ENCODE data around the gene CALML5. TPM values are rescaled to one million over a fixed set of nuclear protein-coding genes. Genes with fewer than 3 reads are reported as not detected.

Gene CALML5
- total RNA-seq, 1 experiment from 2014 or later: not detected

DNA sequence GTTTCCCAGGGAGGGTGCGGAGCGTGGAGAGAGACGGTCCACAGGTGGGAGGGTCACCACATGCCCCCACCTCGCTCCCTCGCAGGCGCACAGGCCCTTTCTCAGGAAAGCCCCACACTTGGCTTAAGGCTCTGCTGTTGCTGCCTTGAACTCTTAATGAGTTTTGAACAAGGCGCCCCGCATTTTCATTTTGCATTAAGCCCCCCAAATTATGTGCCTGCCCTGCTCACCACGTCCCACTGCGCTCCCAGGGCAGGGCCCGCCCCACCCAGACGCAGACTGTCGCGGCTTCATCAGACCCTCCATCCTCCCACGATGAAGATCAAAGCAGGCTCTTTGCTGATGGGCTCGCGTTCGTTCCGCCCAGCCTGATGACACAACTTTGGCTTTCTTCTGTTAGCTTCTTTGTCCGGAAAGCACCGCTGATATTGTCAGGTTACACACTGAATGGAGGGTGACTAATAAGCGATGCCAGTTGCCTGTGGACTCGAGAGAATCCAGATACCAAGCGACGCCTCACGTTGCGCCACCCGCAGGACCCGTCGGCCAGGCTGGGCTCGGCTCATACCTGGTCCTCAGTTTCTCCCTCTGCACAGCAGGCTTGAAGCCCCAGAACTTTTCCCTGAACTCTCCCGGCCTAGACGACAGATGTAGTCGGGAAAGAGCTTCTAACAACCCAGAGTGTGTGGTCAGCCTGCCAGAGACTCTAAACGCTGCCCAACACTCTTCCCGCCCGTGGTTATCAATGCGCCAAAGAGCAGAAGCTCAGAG is 34.9 kb upstream of the CALML5 start:
- DNase-seq (ENCODE audit: low spot score): no peak
- in situ Hi-C loops (cut with HindIII; ENCODE audit: low sequenced_read_pairs): no loop called here

GRCh38 chr10:5533098-5533731 is 33.8 kb upstream of the CALML5 start:
- in situ Hi-C loops (cut with HindIII; ENCODE audit: low sequenced_read_pairs): no loop called here
- no peak for DNase-seq (ENCODE audit: low spot score)

DNA sequence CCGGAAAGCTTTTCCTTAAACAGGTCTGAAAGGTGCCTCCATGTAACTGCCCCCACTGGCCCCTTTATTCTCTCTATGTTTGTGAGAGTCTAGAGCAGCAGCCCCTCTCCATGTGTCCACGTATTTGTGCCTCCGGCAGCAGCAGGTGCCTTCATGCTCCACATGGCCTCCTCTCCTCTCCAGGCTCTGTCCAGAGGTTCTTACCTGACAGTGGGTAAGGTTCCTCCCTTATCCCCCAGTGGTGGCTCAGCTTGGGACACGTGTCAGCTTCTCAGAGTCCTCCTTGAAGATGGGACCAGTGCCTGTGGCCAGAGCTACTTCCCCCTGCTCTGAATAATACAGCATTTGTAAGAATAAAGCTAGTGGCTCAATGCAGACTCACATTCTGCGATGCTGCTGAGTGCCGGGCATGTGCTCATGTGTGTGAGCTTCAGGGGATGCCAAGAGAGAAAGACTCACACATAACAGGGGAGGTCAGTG is 33.3 kb upstream of the CALML5 start:
- no peak for DNase-seq (ENCODE audit: low spot score)
- in situ Hi-C loops (cut with HindIII; ENCODE audit: low sequenced_read_pairs): no loop called here

DNA sequence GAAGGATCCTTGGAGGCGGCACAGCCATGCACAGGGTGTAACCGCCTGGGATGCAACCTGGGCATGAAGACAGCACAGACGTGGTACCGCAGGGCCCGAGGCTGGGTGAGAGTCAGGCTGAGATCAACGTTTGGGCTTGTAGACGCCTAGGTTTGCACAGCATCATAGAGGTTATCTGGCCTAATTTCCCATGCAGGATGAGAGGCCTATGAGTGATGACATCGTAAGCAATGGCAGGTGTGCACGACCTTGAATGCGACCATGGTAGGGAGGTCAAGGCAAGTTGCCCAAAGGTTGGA is 32.9 kb upstream of the CALML5 start:
- no peak for DNase-seq (ENCODE audit: low spot score)
- in situ Hi-C loops (cut with HindIII; ENCODE audit: low sequenced_read_pairs): no loop called here

- no peak for DNase-seq (ENCODE audit: low spot score)
- in situ Hi-C loops (cut with HindIII; ENCODE audit: low sequenced_read_pairs): no loop called here
These were observed 32.4 kb upstream of the CALML5 start for GRCh38 chr10:5531558-5532306.

- in situ Hi-C loops (cut with HindIII; ENCODE audit: low sequenced_read_pairs): no loop called here
- DNase-seq (ENCODE audit: low spot score): no peak
These were observed 31.6 kb upstream of the CALML5 start for GRCh38 chr10:5530846-5531557.

GRCh38 chr10:5530412-5530806 is 31.0 kb upstream of the CALML5 start:
- in situ Hi-C loops (cut with HindIII; ENCODE audit: low sequenced_read_pairs): no loop called here

GRCh38 chr10:5529702-5530411 is 30.5 kb upstream of the CALML5 start:
- in situ Hi-C loops (cut with HindIII; ENCODE audit: low sequenced_read_pairs): no loop called here
- DNase-seq (ENCODE audit: low spot score): no peak

More at GRCh38 chr10:5530412-5530806, 31.0 kb upstream of the CALML5 start:
- no peak for DNase-seq (ENCODE audit: low spot score)

DNA sequence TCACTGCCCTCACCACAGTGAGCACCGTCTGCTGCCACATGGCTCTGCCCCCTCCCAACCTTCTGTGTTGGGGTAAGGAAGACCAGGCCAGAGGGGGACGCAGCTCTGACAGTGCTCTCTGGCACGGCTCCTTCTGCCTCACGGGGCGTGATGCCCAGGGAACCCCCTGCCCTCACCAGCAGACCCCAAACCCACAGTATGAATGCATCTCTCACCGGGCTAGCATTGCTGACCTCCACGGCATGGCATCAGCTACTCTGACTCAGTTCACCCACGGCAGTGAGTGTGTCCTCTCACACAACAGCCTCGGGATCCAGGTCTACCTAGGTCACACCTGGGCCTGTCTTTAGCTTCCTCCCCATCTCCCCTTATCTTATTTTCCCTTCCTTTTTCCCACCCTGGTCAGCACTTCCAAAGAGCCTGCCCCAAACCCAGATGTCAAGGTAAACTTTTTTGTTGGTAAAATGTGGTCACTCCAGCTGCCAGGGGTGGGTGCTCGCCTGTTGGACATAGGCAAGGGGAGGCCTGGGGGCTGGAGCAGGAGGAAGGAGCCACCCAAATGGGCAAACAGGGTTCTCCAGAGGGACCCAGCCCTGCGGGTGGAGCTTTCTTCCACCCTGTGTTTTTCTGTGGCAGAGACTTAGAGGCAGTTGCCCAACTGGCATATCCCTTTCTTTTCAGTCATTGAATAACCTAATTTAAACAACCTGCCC is 29.8 kb upstream of the CALML5 start:
- no peak for DNase-seq (ENCODE audit: low spot score)

GRCh38 chr10:5527332-5528200 is 28.2 kb upstream of the CALML5 start:
- in situ Hi-C loops (cut with HindIII; ENCODE audit: low sequenced_read_pairs): no loop called here
- DNase-seq (ENCODE audit: low spot score): no peak

More for the DNA sequence above, 29.8 kb upstream of the CALML5 start:
- in situ Hi-C loops (cut with HindIII; ENCODE audit: low sequenced_read_pairs): no loop called here

DNA sequence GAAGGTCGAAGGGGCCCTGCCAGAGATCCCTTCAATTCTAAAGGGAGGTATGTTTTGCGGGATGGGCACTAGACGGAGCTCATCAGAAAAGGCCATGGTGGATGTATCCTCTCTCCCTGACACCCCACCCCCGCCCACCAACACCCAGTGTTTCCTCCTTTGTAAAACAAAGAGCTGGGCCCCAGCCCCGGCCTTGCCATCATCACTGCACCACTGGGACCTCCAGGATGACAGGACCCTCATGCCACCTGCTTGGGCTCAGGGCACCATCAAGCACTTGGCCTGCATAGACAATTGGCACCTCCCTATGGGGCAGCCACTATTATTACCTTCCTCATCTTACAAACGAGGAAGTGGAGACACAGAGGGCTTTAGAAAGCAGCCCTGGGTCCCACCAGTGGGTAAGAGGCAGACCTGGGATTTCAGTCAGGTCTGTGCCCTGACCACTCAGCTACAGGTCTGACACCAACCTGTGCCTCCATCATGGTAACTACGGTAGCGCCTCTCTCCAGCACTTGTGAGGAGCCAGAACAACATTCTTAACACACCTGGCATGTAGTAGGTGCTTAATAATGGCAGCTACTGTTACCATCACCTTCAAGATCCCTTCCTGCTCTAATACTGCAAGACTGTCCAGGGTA is 27.4 kb upstream of the CALML5 start:
- in situ Hi-C loops (cut with HindIII; ENCODE audit: low sequenced_read_pairs): no loop called here
- no peak for DNase-seq (ENCODE audit: low spot score)

DNA sequence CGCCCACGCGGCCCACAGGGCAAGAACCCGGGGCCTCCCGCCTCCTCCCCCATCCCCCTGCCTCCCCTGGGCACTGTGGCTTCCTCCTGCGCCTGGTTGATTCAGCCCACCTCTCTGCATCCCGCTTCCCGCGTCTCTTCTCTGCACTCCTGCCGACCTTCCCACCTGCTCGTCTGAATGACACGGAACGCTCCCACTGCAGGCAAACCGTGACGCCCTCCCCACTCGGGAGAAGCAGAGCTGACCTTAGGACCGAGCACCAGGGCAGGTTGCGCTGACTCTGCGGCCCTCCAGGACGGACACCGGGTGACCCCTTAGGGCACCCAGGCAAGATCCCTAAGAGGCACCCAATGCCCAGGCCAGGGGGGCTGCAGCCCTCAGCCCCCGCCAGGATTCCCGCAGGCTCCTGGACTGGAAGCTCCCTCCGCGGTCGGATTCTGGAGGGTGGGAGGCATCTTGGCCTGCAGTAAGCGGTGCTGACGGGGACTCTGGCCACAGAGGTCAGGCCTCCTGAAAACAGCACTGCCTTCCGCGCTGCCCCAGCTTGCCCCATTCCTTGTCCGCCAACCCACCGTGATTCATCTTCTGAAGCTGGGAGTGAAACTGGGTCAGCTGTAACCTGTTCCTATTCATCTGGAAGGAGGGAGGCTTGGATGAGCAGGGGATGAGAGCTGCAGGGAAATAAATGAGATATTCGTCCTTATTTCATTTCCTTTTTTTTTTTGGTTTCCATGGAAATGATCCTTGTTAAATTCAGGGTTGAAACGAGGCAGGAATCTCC is 26.4 kb upstream of the CALML5 start:
- in situ Hi-C loops (cut with HindIII; ENCODE audit: low sequenced_read_pairs): no loop called here
- DNase-seq (ENCODE audit: low spot score): no peak

DNA sequence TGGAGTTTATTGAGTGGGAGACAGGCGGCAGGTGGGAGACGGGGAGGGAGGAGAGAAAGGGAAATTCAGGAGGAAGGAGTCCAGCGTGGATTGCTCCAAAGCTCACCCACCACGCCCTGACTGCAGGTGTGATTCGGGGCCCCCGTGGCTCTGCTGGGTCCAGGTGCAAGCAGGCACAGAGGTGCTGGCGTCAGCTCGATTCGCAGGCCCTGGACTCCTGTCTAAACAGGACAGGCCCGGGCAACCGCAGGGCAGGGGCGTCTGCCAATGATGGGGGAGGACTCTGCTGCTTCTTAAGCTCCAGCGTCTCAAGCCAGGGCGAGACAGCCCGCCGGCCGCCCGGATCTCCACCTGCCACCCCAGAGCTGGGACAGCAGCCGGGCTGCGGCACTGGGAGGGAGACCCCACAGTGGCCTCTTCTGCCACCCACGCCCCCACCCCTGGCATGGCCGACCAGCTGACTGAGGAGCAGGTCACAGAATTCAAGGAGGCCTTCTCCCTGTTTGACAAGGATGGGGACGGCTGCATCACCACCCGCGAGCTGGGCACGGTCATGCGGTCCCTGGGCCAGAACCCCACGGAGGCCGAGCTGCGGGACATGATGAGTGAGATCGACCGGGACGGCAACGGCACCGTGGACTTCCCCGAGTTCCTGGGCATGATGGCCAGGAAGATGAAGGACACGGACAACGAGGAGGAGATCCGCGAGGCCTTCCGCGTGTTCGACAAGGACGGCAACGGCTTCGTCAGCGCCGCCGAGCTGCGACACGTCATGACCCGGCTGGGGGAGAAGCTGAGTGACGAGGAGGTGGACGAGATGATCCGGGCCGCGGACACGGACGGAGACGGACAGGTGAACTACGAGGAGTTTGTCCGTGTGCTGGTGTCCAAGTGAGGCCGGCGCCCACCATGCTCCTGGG is 25.5 kb upstream of the CALML5 start, which contains the start of gene CALML3:
TSS of gene CALML3 (plus strand) at position 321 of the 920 bp plus-strand sequence. CDS start at position 446, 125 bp downstream.
- in situ Hi-C loops (cut with HindIII; ENCODE audit: low sequenced_read_pairs): no loop called here
- no peak for DNase-seq (ENCODE audit: low spot score)

- DNase-seq (ENCODE audit: low spot score): no peak
- in situ Hi-C loops (cut with HindIII; ENCODE audit: low sequenced_read_pairs): no loop called here
These were observed 24.6 kb upstream of the CALML5 start for GRCh38 chr10:5523796-5524574.
